Hippocampal formation (tissue), 2 donors: ENCODE measurements around the gene FAM9B.
"Not testable (repeated sequence)": the region's sequence is repeated elsewhere in the genome, so short reads cannot be mapped to it uniquely, and the experiment has no call there.

Source experiments
- DNase-seq, 2 donors: peaks; one replicate each; lab custom pipeline; 2025; lab: John Stamatoyannopoulos, UW

The FAM9B gene

GRCh38 chrX:9033989-9034388, at the start of gene FAM9B:
TSS of gene FAM9B (minus strand) at chrX:9034127. CDS start at chrX:9032986, 1,141 bp downstream.
- no peak for DNase-seq

DNA sequence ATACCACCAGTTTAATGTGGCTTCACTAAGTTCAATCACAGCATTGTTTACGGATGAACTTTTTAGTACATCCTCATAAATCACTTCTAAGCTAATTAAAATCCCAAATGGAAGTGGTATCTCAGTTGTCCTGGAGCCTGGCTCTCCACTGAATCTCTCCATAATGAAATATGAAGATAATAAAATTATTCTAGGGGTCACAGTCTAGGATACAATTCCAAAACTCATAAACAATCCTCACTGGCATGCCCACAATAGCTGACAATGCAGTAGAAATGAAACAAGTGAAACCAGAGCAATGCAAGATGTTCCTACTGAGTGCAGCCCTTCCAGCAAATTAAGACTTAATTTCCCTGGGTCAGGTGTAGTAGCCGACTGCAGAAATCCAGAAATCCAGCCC, 47.3 kb upstream of the FAM9B start:
- no peak for DNase-seq

- DNase-seq, result no peak
These were observed 40.4 kb upstream of the FAM9B start for GRCh38 chrX:9074326-9074725.

GRCh38 chrX:9072281-9072680, 38.4 kb upstream of the FAM9B start:
- no peak for DNase-seq

DNA sequence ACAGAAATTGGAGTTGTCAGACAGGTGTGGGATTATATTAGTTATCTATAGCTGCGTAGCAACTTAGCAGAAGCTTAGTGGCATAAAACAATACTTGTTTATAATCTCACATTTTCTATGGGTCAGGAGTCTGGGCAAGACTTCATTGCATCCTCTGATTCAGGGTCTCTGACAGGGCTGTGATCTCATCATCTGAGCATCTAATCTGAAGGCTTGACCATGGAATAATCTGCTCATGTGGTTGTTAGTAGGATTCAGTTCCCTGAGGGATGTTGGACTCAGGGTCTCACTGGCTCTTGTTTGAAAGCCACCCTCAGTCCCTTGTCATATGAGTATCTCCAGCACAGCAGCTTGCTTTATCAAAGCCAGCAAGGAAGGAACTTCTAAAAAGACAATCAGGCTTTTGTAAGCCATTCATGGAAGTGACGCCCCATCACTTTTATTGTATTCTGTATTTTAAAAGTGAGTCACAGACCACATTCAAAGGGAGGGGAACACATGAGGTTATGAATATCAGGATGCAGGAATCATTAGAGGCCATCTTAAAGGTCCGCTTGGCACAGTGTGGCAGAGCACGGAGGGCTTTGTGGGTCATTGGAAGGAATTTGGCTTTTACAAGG, 37.2 kb upstream of the FAM9B start:
- no peak for DNase-seq

- no peak for DNase-seq
These were observed 35.6 kb upstream of the FAM9B start for GRCh38 chrX:9069573-9069972.

DNA sequence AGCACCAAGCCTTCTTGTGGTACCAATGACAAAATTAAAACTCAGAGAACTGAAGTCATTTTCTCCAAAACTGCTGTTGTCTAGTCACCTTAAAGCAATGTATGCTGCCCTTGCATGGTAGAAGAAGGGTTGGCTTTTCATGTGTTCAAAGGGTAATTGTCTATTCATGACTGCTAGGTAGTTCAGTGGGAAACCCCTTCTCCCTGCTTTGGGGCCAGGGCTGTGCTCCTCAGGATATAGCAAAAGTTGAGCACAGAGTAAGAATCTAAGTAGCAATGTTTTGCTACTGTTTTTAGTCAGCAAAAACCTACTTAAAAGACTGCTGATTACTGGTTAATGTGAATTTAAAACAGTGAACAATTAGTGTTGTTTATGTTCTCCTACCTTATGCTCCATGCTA, 30.8 kb upstream of the FAM9B start:
- no peak for DNase-seq

- DNase-seq, result no peak
These were observed 28.7 kb upstream of the FAM9B start for GRCh38 chrX:9062641-9063040.

- no peak for DNase-seq
These were observed 21.4 kb upstream of the FAM9B start for GRCh38 chrX:9055354-9055753.

DNA sequence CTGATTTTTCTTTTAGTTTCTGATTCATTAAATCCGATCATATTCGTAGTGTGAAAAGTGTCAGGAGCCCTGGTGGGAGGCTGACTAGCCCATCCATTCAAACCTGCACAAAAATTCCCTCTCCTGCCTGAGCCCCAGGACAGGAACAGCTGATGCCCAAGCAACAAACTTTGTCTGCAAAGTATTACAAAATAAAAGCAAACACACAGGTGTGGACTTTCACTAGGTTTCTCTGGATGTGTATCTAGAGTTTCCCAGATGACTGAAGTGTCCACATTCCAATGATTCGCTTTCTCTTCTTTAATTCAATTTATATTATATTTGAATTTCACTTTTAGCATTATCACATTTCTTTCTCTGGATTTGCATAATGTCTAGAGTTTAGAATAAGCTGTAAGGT, 18.2 kb upstream of the FAM9B start:
- DNase-seq, result no peak

DNA sequence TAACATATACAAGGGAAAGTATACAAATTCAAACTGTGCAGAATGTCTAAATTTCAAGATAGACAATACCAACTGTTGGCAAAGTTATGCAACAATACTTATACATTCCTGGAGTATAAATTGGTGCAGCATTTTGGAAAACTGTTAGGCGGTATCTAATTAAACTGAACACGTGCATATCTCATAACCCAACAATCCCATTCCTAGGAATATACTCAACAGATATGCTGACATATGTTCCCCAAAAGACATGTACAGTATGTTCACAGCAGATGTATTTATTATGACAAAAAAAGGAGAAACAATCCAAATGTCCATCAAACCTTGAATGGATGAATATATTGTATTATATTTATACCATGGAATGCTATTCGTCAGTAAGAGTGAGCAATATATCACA, 16.4 kb upstream of the FAM9B start:
- no peak for DNase-seq

GRCh38 chrX:9048801-9049200, 14.9 kb upstream of the FAM9B start:
- no peak for DNase-seq

- no peak for DNase-seq
These were observed 4.3 kb upstream of the FAM9B start for GRCh38 chrX:9038244-9038643.

GRCh38 chrX:9037296-9037695, 3.4 kb upstream of the FAM9B start:
- no peak for DNase-seq

- no peak for DNase-seq
These were observed 341 bp downstream of the FAM9B start for GRCh38 chrX:9033586-9033985.

GRCh38 chrX:9033179-9033578, 748 bp downstream of the FAM9B start:
- DNase-seq, result no peak

DNA sequence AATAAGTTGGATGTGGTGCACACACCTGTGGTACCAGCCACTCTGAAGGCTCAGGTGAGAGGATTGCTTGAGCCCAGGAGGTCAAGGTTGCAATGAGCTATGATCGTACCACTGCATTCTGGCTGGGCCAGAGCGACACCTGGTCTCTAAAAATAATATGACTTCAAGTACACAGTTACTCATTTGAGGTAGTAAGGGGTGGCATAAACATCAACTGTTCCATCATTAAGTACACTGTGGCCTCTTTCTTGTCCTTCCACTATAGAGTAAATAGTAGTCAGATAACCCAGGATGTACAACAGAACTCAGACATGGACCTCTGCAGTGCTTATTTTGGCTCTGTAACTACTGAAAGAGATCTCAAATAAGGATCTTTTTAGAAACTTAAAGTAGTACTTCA, 10.6 kb downstream of the FAM9B start:
- no peak for DNase-seq

DNA sequence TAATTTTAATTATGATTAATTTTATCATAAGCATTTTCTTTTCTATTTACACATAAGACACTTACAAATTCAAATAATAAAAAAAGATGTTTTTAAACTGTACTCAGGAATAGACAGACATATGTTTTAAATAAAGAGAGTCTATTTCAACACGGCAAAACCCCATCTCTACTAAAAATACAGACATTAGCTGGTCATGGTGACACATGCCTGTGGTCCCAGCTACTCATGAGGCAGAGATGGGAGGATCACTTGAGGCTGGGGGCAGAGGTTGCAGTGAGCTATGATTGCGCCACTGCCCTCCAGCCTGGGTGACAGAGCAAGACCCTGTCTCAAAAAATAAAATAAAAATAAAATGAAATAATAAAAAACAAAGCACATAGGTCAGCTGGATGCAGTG, 14.8 kb downstream of the FAM9B start:
- DNase-seq, result no peak

DNA sequence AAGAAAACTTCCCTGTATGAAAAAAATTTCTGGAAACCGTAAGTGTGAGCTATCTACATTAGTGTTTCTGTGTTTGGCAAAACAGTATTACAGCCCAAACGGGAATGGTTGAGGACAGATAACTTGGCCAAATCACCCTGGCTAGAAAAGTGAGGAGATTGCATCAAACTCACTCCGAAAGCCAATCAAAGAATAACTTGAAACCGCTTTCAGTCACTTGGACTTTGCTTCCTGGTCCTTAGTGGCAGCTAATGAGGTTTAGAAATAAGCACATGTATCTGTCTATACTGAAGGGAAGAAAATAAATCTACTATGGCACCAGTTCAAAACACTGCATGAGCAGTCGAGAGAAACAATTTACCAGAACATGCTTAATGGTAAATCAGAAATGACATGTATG, 15.6 kb downstream of the FAM9B start:
- not testable (repeated sequence) for DNase-seq

DNA sequence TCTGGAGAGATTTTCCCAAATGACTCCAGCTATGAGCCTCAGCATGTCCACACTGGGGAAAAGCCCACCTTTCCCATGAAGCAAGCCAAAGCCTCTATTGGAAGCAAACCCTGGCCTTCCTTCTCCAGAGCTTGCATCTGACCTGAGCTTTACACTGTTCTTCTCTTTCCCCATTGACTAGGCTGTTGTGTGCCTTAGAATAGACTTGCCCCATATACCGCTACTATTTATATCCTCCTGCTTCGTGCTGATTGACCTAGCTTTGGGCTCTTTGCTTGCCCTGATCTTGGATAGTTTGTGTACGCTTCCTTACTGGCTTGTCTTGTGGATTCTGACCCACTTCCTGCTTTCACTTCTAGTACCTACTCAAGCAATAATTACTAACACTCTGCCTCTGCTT, 30.9 kb downstream of the FAM9B start:
- no peak for DNase-seq

DNA sequence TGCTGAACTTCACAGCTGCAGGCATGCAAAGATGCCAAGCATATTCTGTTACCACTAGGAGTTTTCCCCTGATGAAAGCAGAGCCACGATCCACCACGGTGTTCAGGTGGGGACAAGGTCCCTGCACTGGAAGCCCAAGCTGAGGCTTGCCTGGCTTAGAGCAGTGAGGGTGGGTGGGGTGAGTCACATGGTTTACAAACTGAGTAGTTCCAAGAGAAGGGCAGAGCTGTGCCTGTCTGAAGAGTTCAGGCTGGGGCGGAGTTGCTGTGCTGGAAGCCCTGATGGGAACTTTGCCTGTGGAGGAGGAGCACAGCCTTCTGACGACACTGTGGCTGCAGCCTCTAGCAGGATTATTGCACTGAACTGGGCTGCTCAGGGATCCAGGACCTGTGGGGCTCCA, 45.5 kb downstream of the FAM9B start:
- no peak for DNase-seq

DNA sequence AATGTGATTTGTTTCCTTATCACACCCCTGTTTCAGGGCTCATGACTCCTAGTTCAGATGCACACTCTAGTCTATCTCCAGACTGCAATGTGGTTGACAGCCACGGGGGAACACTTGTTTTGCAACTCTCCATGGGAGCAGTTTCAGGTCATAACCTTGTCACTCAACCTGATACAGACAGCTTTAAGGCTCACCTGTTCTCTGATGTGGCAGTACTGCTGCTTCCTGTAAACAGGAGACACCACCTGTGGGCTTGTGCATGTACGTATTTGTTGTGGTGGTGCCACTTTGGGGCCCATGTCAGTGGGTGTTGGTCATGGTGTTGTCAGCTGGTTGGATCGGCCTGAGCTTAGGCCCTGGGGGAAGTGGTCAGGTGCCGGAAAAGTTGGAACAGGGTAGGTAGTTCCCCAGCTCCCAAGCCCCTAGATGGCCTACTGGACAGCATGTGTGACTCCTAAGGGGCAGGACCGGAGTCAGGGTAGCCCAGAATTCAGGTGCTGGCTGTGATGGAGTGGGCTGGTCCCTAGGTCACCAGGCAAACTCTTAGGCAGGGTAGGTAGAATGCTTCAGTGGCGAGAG, 46.2 kb downstream of the FAM9B start:
- no peak for DNase-seq

- no peak for DNase-seq
These were observed 49.7 kb downstream of the FAM9B start for GRCh38 chrX:8984231-8984630.

GRCh38 chrX:8981723-8982122, 52.2 kb downstream of the FAM9B start:
- DNase-seq, result no peak
